Loucy (cell line): Measurements from ENCODE around the gene BEST1.

ENCODE experiments used
- H2AFZ ChIP-seq: fragments of 200-600 bp; sonication (generic); 2 replicates; pipeline ENCODE4 v1.6.0; 2016; ENCODE audit warnings: antibody characterized with exemption, mild to moderate bottlenecking, low read length, moderate library complexity
- H3F3A ChIP-seq: fragments of 200-600 bp; 2 replicates; pipeline ENCODE4 v1.6.0; 2016; ENCODE audit warnings: antibody characterized with exemption, low read depth, mild to moderate bottlenecking
- H3K27me3 ChIP-seq: fragments of 200-600 bp; sonication (generic); 2 replicates; pipeline ENCODE4 v1.6.1; 2014; ENCODE audit warnings: low read length, mild to moderate bottlenecking; ENCODE audit not compliant: insufficient read depth, poor library complexity, severe bottlenecking
- H3K36me3 ChIP-seq: fragments of 200-600 bp; sonication (generic); 2 replicates; pipeline ENCODE4 v1.6.1; 2016; ENCODE audit warnings: low read length; ENCODE audit not compliant: insufficient read depth
- H3K4me1 ChIP-seq: fragments of 200-600 bp; sonication (generic); 2 replicates; pipeline ENCODE4 v1.5.1; 2014; ENCODE audit warnings: low read length, mild to moderate bottlenecking; ENCODE audit not compliant: insufficient read depth, poor library complexity, severe bottlenecking
- H3K4me2 ChIP-seq: fragments of 200-600 bp; sonication (generic); 2 replicates; pipeline ENCODE4 v1.6.0; 2014; ENCODE audit warnings: antibody characterized with exemption, low read length, low read depth, mild to moderate bottlenecking; ENCODE audit not compliant: poor library complexity, severe bottlenecking
- H3K4me3 ChIP-seq: fragments of 200-600 bp; sonication (generic); 2 replicates; pipeline ENCODE4 v1.5.1; 2014; ENCODE audit warnings: low read length, mild to moderate bottlenecking, mixed read lengths; ENCODE audit not compliant: poor library complexity, severe bottlenecking
- H3K79me2 ChIP-seq: fragments of 200-600 bp; sonication (generic); 2 replicates; pipeline ENCODE4 v1.6.1; 2014; ENCODE audit warnings: low read length; ENCODE audit not compliant: insufficient read depth
- H3K9ac ChIP-seq: fragments of 200-600 bp; sonication (generic); 2 replicates; pipeline ENCODE4 v1.6.0; 2014; ENCODE audit warnings: mild to moderate bottlenecking, low read depth, low read length, moderate library complexity; ENCODE audit not compliant: poor library complexity, severe bottlenecking
- H3K9me2 ChIP-seq: fragments of 200-600 bp; sonication (generic); replicated peaks from 2 replicates; pipeline ENCODE4 v1.6.1; 2016; ENCODE audit warnings: low read depth, low read length, mixed read lengths
- H3K9me3 ChIP-seq: fragments of 200-600 bp; sonication (generic); 2 replicates; pipeline ENCODE4 v1.6.1; 2014; ENCODE audit warnings: mild to moderate bottlenecking, antibody characterized with exemption, low read length, low read depth; ENCODE audit not compliant: insufficient read depth
- H4K20me1 ChIP-seq: fragments of 200-600 bp; sonication (generic); 2 replicates; pipeline ENCODE4 v1.6.0; 2014; ENCODE audit warnings: antibody characterized with exemption, low read length, mild to moderate bottlenecking; ENCODE audit not compliant: insufficient read depth, poor library complexity, severe bottlenecking
- CTCF ChIP-seq: fragments of 200-600 bp; sonication (generic); conservative IDR thresholded peaks from 2 replicates; pipeline ENCODE4 v1.5.1; 2014; ENCODE audit warnings: mild to moderate bottlenecking, antibody characterized with exemption, low read length
- EZH2phosphoT487 ChIP-seq: fragments of 200-600 bp; IDR thresholded peaks from 2 replicates; pipeline ENCODE4 v1.6.1; 2018; ENCODE audit warnings: antibody characterized with exemption, mild to moderate bottlenecking, moderate library complexity, borderline replicate concordance

The BEST1 gene

GRCh38 chr11:62004473-62004872, 54.3 kb downstream of the BEST1 start:
- no peak overlapping the region for H3K4me3 ChIP-seq
- H3K9ac ChIP-seq: no peak overlapping the region
- no peaks in the 10 kb centered on the region for H3F3A ChIP-seq
- H2AFZ ChIP-seq: no peak overlapping the region
- H3K36me3 ChIP-seq: no peaks in the 10 kb centered on the region
- H3K4me2 ChIP-seq: no peak overlapping the region
- no peaks in the 10 kb centered on the region for H4K20me1 ChIP-seq
- H3K9me2 ChIP-seq: no peaks in the 10 kb centered on the region
- TF ChIP-seq EZH2phosphoT487: no peak
- TF ChIP-seq CTCF: no peak
- no peaks in the 10 kb centered on the region for H3K4me1 ChIP-seq
- H3K27me3 ChIP-seq: no peaks in the 10 kb centered on the region
- H3K79me2 ChIP-seq: no peaks in the 10 kb centered on the region
- no peaks in the 10 kb centered on the region for H3K9me3 ChIP-seq

GRCh38 chr11:62008193-62008592, 58.0 kb downstream of the BEST1 start:
- H2AFZ ChIP-seq: no peak overlapping the region
- H3K4me2 ChIP-seq: no peak overlapping the region
- H3K79me2 ChIP-seq: no peaks in the 10 kb centered on the region
- H3K27me3 ChIP-seq: no peaks in the 10 kb centered on the region
- no peak overlapping the region for H3K4me3 ChIP-seq
- H3K36me3 ChIP-seq: no peaks in the 10 kb centered on the region
- H4K20me1 ChIP-seq: no peaks in the 10 kb centered on the region
- no peaks in the 10 kb centered on the region for H3K4me1 ChIP-seq
- TF ChIP-seq CTCF (no peak), EZH2phosphoT487 (no peak)
- no peaks in the 10 kb centered on the region for H3F3A ChIP-seq
- H3K9ac ChIP-seq: no peak overlapping the region
- no peaks in the 10 kb centered on the region for H3K9me2 ChIP-seq
- no peaks in the 10 kb centered on the region for H3K9me3 ChIP-seq

- H3K4me3 ChIP-seq: no peak overlapping the region
- H3K9ac ChIP-seq: no peak overlapping the region
- H3K4me1 ChIP-seq: no peaks in the 10 kb centered on the region
- H2AFZ ChIP-seq: no peak overlapping the region
- no peak overlapping the region for H3K4me2 ChIP-seq
- H3K27me3 ChIP-seq: no peaks in the 10 kb centered on the region
- H4K20me1 ChIP-seq: no peaks in the 10 kb centered on the region
- H3K9me2 ChIP-seq: no peaks in the 10 kb centered on the region
- no peaks in the 10 kb centered on the region for H3K9me3 ChIP-seq
- H3K36me3 ChIP-seq: no peaks in the 10 kb centered on the region
- H3K79me2 ChIP-seq: no peaks in the 10 kb centered on the region
- no peaks in the 10 kb centered on the region for H3F3A ChIP-seq
- no peak for TF ChIP-seq CTCF
- TF ChIP-seq EZH2phosphoT487: no peak
These were observed 60.9 kb downstream of the BEST1 start for GRCh38 chr11:62010935-62011528.
